GM12892 (cell line): Measurements from ENCODE around the gene SCT.

Experiments
- POLR2A ChIP-seq: IDR thresholded peaks from 2 replicates; pipeline ENCODE4 v1.6.1; 2011; ENCODE audit warnings: low read depth, low read length, control low read depth
- POLR2AphosphoS5 ChIP-seq: IDR thresholded peaks from 2 replicates; pipeline ENCODE4 v1.6.1; 2011; ENCODE audit warnings: low read depth, low read length, control low read depth
- TAF1 ChIP-seq: IDR thresholded peaks from 2 replicates; pipeline ENCODE4 v1.6.1; 2011; ENCODE audit warnings: low read depth, mild to moderate bottlenecking, control low read depth, low read length, borderline replicate concordance

GRCh38 chr11:641806-642370 is 14.9 kb upstream of the SCT start:
- TF ChIP-seq POLR2A, result no peak
- no peak for TF ChIP-seq POLR2AphosphoS5
- no peak for TF ChIP-seq TAF1
